H1 (cell line): ENCODE results near the gene MDFIC2. TPM values are rescaled to one million over a fixed set of nuclear protein-coding genes. Genes with fewer than 3 reads are reported as not detected.

Source experiments
- CTCF ChIA-PET: fragments of 300-600 bp; sonication (Branson Sonifier 250); formaldehyde crosslinking; loops from one replicate; lab custom pipeline; 2021; ENCODE audit not compliant: partially characterized antibody; lab: Charles Lee
- POLR2A ChIA-PET: fragments of 300-600 bp; sonication (Branson Sonifier 250); formaldehyde crosslinking; loops from one replicate; lab custom pipeline; 2021; ENCODE audit warnings: inconsistent platforms; ENCODE audit not compliant: partially characterized antibody; lab: Charles Lee
- DNase-seq, 2 experiments: peaks; one replicate each; pipeline versions ENCODE4 v3.0.0 to v3.0.0-alpha.2; 2010 to 2022; ENCODE audit warnings: low spot score in 2 of 2, low read depth in 1 of 2, mixed read lengths in 1 of 2
- FAIRE-seq: peaks from 2 replicates; lab custom pipeline; 2011; peaks lifted over from hg19 to GRCh38; lab: Jason Lieb, UNC
- H2AFZ ChIP-seq: 2 replicates; pipeline ENCODE4 v1.8.1; 2012; ENCODE audit warnings: low read length, inconsistent platforms
- H2AK5ac ChIP-seq: 2 replicates; pipeline ENCODE4 v1.6.1; 2013; ENCODE audit warnings: low read depth, low read length
- H2BK120ac ChIP-seq: replicated peaks from 2 replicates; pipeline ENCODE3; 2013; ENCODE audit warnings: low read depth, low read length, inconsistent platforms
- H2BK12ac ChIP-seq: 2 replicates; pipeline ENCODE4 v1.6.1; 2013; ENCODE audit warnings: low read depth, low read length
- H2BK15ac ChIP-seq: 2 replicates; pipeline ENCODE4 v1.6.1; 2013; ENCODE audit warnings: low read length
- H2BK20ac ChIP-seq: 2 replicates; pipeline ENCODE4 v1.6.1; 2013; ENCODE audit warnings: low read length
- H2BK5ac ChIP-seq: 2 replicates; pipeline ENCODE4 v1.6.1; 2013; ENCODE audit warnings: low read depth, low read length
- H3K14ac ChIP-seq: 2 replicates; pipeline ENCODE4 v1.6.1; 2013; ENCODE audit warnings: inconsistent platforms; ENCODE audit not compliant: insufficient read length
- H3K18ac ChIP-seq: 2 replicates; pipeline ENCODE4 v1.6.1; 2013; ENCODE audit warnings: low read length; ENCODE audit errors: extremely low read depth
- H3K23ac ChIP-seq: 2 replicates; pipeline ENCODE4 v1.6.1; 2013; ENCODE audit warnings: inconsistent platforms; ENCODE audit not compliant: insufficient read length
- H3K23me2 ChIP-seq: 2 replicates; pipeline ENCODE4 v1.6.1; 2013; ENCODE audit warnings: low read depth, low read length
- H3K27ac ChIP-seq: 2 replicates; pipeline ENCODE4 v1.6.1; 2011; ENCODE audit warnings: low read depth, low read length, inconsistent platforms
- H3K27me3 ChIP-seq, 4 experiments: replicated peaks in 1 of 4; 1 replicate in 1 of 4; 2 replicates in 3 of 4; pipeline versions ENCODE4 v1.6.1 to v1.8.1; 2011 to 2013; ENCODE audit warnings: low read length in 3 of 4, mild to moderate bottlenecking in 3 of 4, inconsistent platforms in 2 of 4, mixed read lengths in 2 of 4, moderate library complexity in 1 of 4; ENCODE audit not compliant: control insufficient read depth in 3 of 4, insufficient read depth in 3 of 4; ENCODE audit errors: extremely low read depth in 1 of 4
- H3K36me3 ChIP-seq, 4 experiments: 2 replicates each; pipeline versions ENCODE4 v1.6.1 to v1.8.1; 2011 to 2013; ENCODE audit warnings: mild to moderate bottlenecking in 4 of 4, low read length in 3 of 4, moderate library complexity in 2 of 4, control low read depth in 1 of 4, inconsistent platforms in 1 of 4; ENCODE audit not compliant: insufficient read depth in 4 of 4, control insufficient read depth in 2 of 4
- H3K4ac ChIP-seq: replicated peaks from 2 replicates; pipeline ENCODE3; 2013; ENCODE audit warnings: low read length, low read depth, mixed read lengths, inconsistent platforms; ENCODE audit not compliant: insufficient read length
- H3K4me1 ChIP-seq, 4 experiments: replicated peaks in 1 of 4; 1 replicate in 1 of 4; 2 replicates in 3 of 4; pipeline versions ENCODE4 v1.6.1 to v1.8.1; 2011 to 2013; ENCODE audit warnings: low read length in 3 of 4, inconsistent platforms in 2 of 4, mixed read lengths in 1 of 4; ENCODE audit not compliant: insufficient read depth in 4 of 4, control insufficient read depth in 3 of 4
- H3K4me2 ChIP-seq, 2 experiments: 2 replicates each; pipeline versions ENCODE4 v1.6.1 to v1.8.1; 2011 to 2013; ENCODE audit warnings: low read depth in 2 of 2, low read length in 2 of 2, control low read depth in 1 of 2, inconsistent platforms in 1 of 2, mild to moderate bottlenecking in 1 of 2; ENCODE audit not compliant: insufficient read depth in 1 of 2
- H3K4me3 ChIP-seq, 4 experiments: fragments of 200-600, 300-600 bp in 1 of 4; sonication (generic), shearing (Covaris generic), sonication (Bioruptor Twin) in 1 of 4; 2 replicates each; pipeline versions ENCODE4 v1.5.1 to v1.8.1; 2011 to 2016; ENCODE audit warnings: low read length in 4 of 4, low read depth in 3 of 4, control low read depth in 2 of 4, inconsistent platforms in 2 of 4, mild to moderate bottlenecking in 2 of 4, mixed read lengths in 1 of 4, moderate library complexity in 1 of 4; ENCODE audit not compliant: insufficient read depth in 2 of 4; ENCODE audit errors: extremely low read depth in 1 of 4
- H3K56ac ChIP-seq: replicated peaks from 2 replicates; pipeline ENCODE3; 2013; ENCODE audit warnings: low read depth, mild to moderate bottlenecking, mixed read lengths, low read length, inconsistent platforms; ENCODE audit not compliant: insufficient read length
- H3K79me1 ChIP-seq: 2 replicates; pipeline ENCODE4 v1.6.1; 2013; ENCODE audit warnings: low read depth, low read length, control low read depth
- H3K79me2 ChIP-seq, 2 experiments: 2 replicates each; pipeline versions ENCODE4 v1.6.1 to v1.8.1; 2012 to 2013; ENCODE audit warnings: low read length in 2 of 2, mild to moderate bottlenecking in 2 of 2, inconsistent platforms in 1 of 2; ENCODE audit not compliant: insufficient read depth in 2 of 2, control insufficient read depth in 1 of 2
- H3K9ac ChIP-seq, 4 experiments: replicated peaks in 1 of 4; 1 replicate in 1 of 4; 2 replicates in 3 of 4; pipeline versions ENCODE4 v1.6.1 to v1.8.1; 2011 to 2013; ENCODE audit warnings: low read depth in 3 of 4, low read length in 3 of 4, control low read depth in 2 of 4, mild to moderate bottlenecking in 2 of 4, moderate library complexity in 2 of 4, inconsistent platforms in 1 of 4; ENCODE audit errors: extremely low read depth in 1 of 4
- H3K9me3 ChIP-seq, 2 experiments: 2 replicates each; pipeline versions ENCODE4 v1.6.1 to v1.8.1; 2012 to 2013; ENCODE audit warnings: mild to moderate bottlenecking in 2 of 2, moderate library complexity in 2 of 2, control low read depth in 1 of 2, inconsistent platforms in 1 of 2, low read depth in 1 of 2, low read length in 1 of 2, mixed read lengths in 1 of 2; ENCODE audit not compliant: insufficient read depth in 2 of 2
- H4K20me1 ChIP-seq, 2 experiments: replicated peaks in 1 of 2; 2 replicates each; pipeline versions ENCODE3 to v1.8.1; 2011 to 2013; ENCODE audit warnings: inconsistent platforms in 2 of 2, low read length in 2 of 2, mild to moderate bottlenecking in 1 of 2; ENCODE audit not compliant: insufficient read depth in 2 of 2, control insufficient read depth in 1 of 2
- H4K5ac ChIP-seq: 2 replicates; pipeline ENCODE4 v1.6.1; 2013; ENCODE audit warnings: low read length, low read depth, mixed read lengths, inconsistent platforms; ENCODE audit not compliant: insufficient read length
- H4K8ac ChIP-seq: 2 replicates; pipeline ENCODE4 v1.8.0; 2013; ENCODE audit warnings: mild to moderate bottlenecking, moderate library complexity, low read length, inconsistent platforms; ENCODE audit not compliant: insufficient read depth; ENCODE audit errors: extremely low read depth
- H4K91ac ChIP-seq: replicated peaks from 2 replicates; pipeline ENCODE3; 2013; ENCODE audit warnings: low read length, mixed read lengths, inconsistent platforms; ENCODE audit not compliant: insufficient read length
- ASH2L ChIP-seq: fragments of 200-600, 300-600 bp; sonication (generic); IDR thresholded peaks from one replicate; pipeline ENCODE4 v1.7.1; 2017; ENCODE audit warnings: low read length
- EZH2 ChIP-seq: fragments of 200-600 bp; sonication (generic); IDR thresholded peaks from 2 replicates; pipeline ENCODE4 v1.7.1; 2012; ENCODE audit warnings: low read depth, mild to moderate bottlenecking, moderate library complexity, low read length, inconsistent platforms; ENCODE audit not compliant: severe bottlenecking
- JUN ChIP-seq: IDR thresholded peaks from 2 replicates; pipeline ENCODE4 v1.6.1; 2011; ENCODE audit warnings: low read depth, mild to moderate bottlenecking, improper control_type of control experiment, low read length
- KDM1A ChIP-seq: fragments of 200-600, 300-600 bp; sonication (generic); IDR thresholded peaks from 2 replicates; pipeline ENCODE4 v1.7.1; 2016; ENCODE audit warnings: mild to moderate bottlenecking, low read length, borderline replicate concordance
- KDM5A ChIP-seq: fragments of 200-600 bp; IDR thresholded peaks from 2 replicates; pipeline ENCODE4 v1.7.1; 2012; ENCODE audit warnings: mild to moderate bottlenecking, low read length, inconsistent platforms, mixed read lengths
- MAFK ChIP-seq: IDR thresholded peaks from 2 replicates; pipeline ENCODE4 v1.6.1; 2012; ENCODE audit warnings: low read depth, mild to moderate bottlenecking, improper control_type of control experiment, low read length
- SUZ12 ChIP-seq: fragments of 200-600 bp; sonication (generic); IDR thresholded peaks from 2 replicates; pipeline ENCODE4 v1.6.1; 2012; ENCODE audit warnings: mild to moderate bottlenecking, inconsistent platforms, low read length, moderate library complexity, mixed read lengths
- ZNF274 ChIP-seq: IDR thresholded peaks from 2 replicates; pipeline ENCODE4 v1.7.0; 2012; ENCODE audit warnings: low read length, borderline replicate concordance; ENCODE audit errors: extremely low read depth
- WGBS, 2 experiments: shearing (Covaris generic) in 1 of 2; methylation state at CpG; one replicate each; pipeline versions ENCODE4 v1.1.6 to v1.1.7; 2013 to 2015; ENCODE audit warnings: low lambda C conversion rate in 2 of 2, mixed read lengths in 2 of 2, inconsistent platforms in 1 of 2, low coverage in 1 of 2, missing lambda C conversion rate in 1 of 2; ENCODE audit not compliant: insufficient replicate concordance in 2 of 2, insufficient coverage in 1 of 2, insufficient read length in 1 of 2; ENCODE audit errors: extremely low coverage in 1 of 2, missing lambda C conversion rate in 1 of 2; 5-methylcytosine and 5-hydroxymethylcytosine counted together
- polyA plus RNA-seq, 7 experiments: library from polyadenylated mRNA; depleted of rRNA in 3 of 7; stranded (reverse) in 5 of 7; unstranded in 2 of 7; fragments of >200 nt in 5 of 7; fragments of 200-250 nt in 2 of 7; gene quantifications; 1 replicate in 5 of 7; 2 replicates in 1 of 7; 4 replicates in 1 of 7; pipeline versions ENCODE4 v1.2.1 to v1.2.3, GENCODE V29; 2011 to 2013; ENCODE audit warnings: missing spikeins in 2 of 7, mixed read lengths in 2 of 7
- total RNA-seq: library from RNA; stranded (reverse); fragmentation: NEBNext Ultra II Directional; extraction: Animal tissue kit (Norgen Biotek cat#: 25700); gene quantifications from 2 replicates; pipeline ENCODE4 v1.2.1, GENCODE V29; 2021
- TF ChIP-seq, protein P1 (sequence below): IDR thresholded peaks from 2 replicates; pipeline ENCODE4 v1.6.1; 2012; ENCODE audit warnings: inconsistent platforms

The MDFIC2 gene
- total and polyA plus RNA-seq, 2 of the 8 experiments (the other 6 are each of a cell fraction or from before 2014, with no cell fraction given): not detected

DNA sequence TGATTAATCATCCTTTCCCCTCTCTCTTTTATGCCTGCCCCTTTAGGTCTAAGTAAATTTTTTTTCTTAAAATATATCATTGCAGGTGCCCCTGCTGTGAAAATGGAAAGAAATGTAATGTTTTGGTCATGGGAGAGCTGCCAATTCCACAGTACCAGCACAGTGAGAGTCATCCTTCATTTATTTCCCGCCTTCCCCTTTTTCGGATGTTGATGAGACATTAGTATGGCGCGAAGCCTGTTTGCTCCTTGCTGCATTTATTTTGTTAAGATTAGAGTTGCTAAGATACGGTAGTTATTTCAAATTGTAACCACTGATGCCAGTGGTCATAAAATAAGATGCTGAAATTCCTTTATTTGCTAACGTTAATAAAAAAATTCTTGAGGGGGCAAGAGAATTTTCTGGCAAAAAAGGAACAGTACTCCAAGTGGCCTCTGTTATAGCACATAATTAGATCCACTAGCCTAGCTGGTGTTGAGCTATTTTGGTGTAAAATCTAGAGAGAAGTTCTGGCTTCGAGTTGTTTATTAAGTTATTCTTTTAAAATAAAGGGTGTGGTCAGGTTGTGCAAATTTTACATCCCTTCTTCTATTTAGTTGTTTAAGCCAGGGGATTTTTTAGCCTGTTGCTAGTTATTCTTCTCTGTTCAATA, 62.8 kb downstream of the MDFIC2 start:
- Histone ChIP-seq H3K23ac (no peak overlapping the region), H3K4ac (no peak overlapping the region), H2BK12ac (no peak overlapping the region), H3K18ac (no peak overlapping the region), H3K14ac (no peak overlapping the region), H3K23me2 (no peaks in the 10 kb centered on the region), H4K91ac (no peak overlapping the region), H3K79me2 (no peaks in the 10 kb centered on the region), H3K9me3 (no peaks in the 10 kb centered on the region), H2BK20ac (no peak overlapping the region), H2AK5ac (no peak overlapping the region), H2BK120ac (no peak overlapping the region), H2BK15ac (no peak overlapping the region), H3K27me3 (no peaks in the 10 kb centered on the region), H4K20me1 (no peaks in the 10 kb centered on the region), H4K5ac (no peak overlapping the region), H2BK5ac (no peak overlapping the region), H3K9ac (no peak overlapping the region), H3K4me1 (no peaks in the 10 kb centered on the region), H4K8ac (no peak overlapping the region), H3K4me2 (no peak overlapping the region), H3K79me1 (no peaks in the 10 kb centered on the region), H3K27ac (no peak overlapping the region), H2AFZ (no peak overlapping the region), H3K56ac (no peak overlapping the region), H3K36me3 (no peaks in the 10 kb centered on the region), H3K4me3 (no peak overlapping the region)
- FAIRE-seq (no peak), DNase-seq (no peak)
- 89% methylated on average over 7 of the region's 7 CpGs; no CpG with 5 or more reads in 1 of the 2 experiments for WGBS, 2 experiments
- ChIA-PET CTCF (no interaction called here), POLR2A (no interaction called here)
- TF ChIP-seq ZNF274 (no peak), MAFK (no peak), KDM5A (no peak), ASH2L (no peak), SUZ12 (no peak), JUN (no peak), EZH2 (no peak), KDM1A (no peak)
- TF ChIP-seq, protein P1, sequence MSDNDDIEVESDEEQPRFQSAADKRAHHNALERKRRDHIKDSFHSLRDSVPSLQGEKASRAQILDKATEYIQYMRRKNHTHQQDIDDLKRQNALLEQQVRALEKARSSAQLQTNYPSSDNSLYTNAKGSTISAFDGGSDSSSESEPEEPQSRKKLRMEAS: no peak
